DOHH2 (cell line): ENCODE results near the gene PEX11B.

Source experiments
- CTCF ChIP-seq: fragments of 200-600 bp; sonication (generic); IDR thresholded peaks from one replicate; pipeline ENCODE4 v1.5.1; 2014; ENCODE audit warnings: antibody characterized with exemption, mild to moderate bottlenecking, low read depth, low read length; ENCODE audit not compliant: poor library complexity, severe bottlenecking
- EZH2phosphoT487 ChIP-seq: fragments of 200-600 bp; sonication (generic); IDR thresholded peaks from 2 replicates; pipeline ENCODE4 v1.6.1; 2017; ENCODE audit warnings: borderline replicate concordance, mild to moderate bottlenecking, antibody characterized with exemption, low read length, moderate library complexity, mixed read lengths

DNA sequence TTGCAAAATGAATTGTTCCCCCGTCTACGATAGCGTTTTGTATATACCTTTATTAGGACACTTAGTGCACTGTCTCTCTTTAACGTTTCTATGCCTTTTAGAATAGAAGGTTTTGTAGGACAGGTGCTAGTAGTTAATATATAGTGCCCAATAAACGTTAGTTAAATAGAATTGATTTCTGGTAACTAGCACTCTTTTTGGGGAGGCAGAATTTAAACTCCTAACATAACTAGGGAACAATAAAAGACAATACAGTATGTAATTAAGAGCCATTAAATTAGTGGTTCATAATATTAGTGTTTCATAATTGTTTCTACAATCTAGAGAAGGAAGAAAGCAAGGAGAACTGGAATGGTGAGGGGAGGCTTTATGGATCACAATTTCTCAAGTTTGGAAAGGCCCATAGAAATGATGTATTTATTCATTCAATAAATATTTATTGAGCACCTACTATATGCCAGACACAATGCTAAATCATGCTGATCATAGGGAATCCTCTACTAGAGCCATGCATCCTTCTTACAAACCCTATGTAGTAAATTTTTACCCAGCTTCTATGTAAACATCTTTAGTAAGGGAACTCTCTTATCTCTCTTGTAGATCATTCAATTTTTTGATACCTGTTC lies 46.7 kb upstream of the PEX11B start:
- TF ChIP-seq CTCF = no peak
- TF ChIP-seq EZH2phosphoT487 = no peak
